Activated T-cell treated with anti-CD3 and anti-CD28 coated beads, Interleukin-2, amount 50 U/mL, for 4 hours (primary cell): ENCODE measurements around the gene POLR2H. TPM values are rescaled to one million over a fixed set of nuclear protein-coding genes. Genes with fewer than 3 reads are reported as not detected.

Experiments used
- ATAC-seq, 2 donors: fragments of 200-7000 bp; cut with Tn5 transposase; one replicate each; pipeline ENCODE4 v1.10.0; 2021
- DNase-seq: peaks from one replicate; pipeline ENCODE4 v3.0.0-alpha.2; 2020
- H3K27me3 Mint-ChIP-seq: one replicate; pipeline ENCODE4 v1.8.0; 2021; ENCODE audit warnings: low read depth, mixed read lengths
- H3K36me3 Mint-ChIP-seq: one replicate; pipeline ENCODE4 v1.8.0; 2022; ENCODE audit warnings: mixed read lengths; ENCODE audit not compliant: insufficient read depth
- H3K4me1 Mint-ChIP-seq: one replicate; pipeline ENCODE4 v1.8.0; 2021; ENCODE audit warnings: low read depth, mixed read lengths
- H3K4me3 Mint-ChIP-seq: one replicate; pipeline ENCODE4 v1.8.0; 2021; ENCODE audit warnings: mild to moderate bottlenecking, moderate library complexity, mixed read lengths
- H3K9me3 Mint-ChIP-seq: one replicate; pipeline ENCODE4 v1.8.0; 2021; ENCODE audit warnings: mixed read lengths
- total RNA-seq, 3 donors: library from RNA; stranded (reverse); gene quantifications; one replicate each; pipeline ENCODE4 v1.2.1, GENCODE V29; 2021

POLR2H gene
- 100 to 1,000 TPM; 146 to 170 (median 165) TPM for total RNA-seq

DNA sequence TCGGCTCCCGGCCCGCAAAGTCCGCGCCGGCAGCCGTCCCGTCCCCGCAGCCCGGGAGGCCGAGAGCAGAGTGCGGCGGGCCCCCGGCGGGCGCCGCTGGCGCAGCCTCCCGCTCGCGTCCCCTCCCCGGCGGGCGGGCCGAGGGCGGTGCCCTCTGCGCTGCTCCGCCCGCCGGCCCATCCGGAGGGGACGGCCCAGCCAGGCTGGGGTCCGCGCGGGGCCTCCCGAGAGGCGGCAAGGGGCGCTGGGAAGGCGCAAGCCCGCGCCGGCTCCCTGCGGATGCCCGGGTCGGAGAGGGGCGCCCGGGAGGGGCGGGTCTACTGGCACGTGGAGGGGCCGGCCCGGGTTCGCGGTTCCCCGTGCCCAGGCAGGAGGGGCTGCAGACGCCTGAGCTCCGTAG, at the start of gene POLR2H, which contains the start of gene CLCN2:
TSS of gene POLR2H (plus strand) at position 179 of the 400 bp plus-strand sequence. CDS start 1,783 bp downstream, outside the sequence.
TSS of gene CLCN2 (minus strand) at position 74 of the 400 bp plus-strand sequence. CDS start 126 bp downstream, outside the sequence.
- ATAC-seq (peak; percentile 58 to 61), DNase-seq (no peak)
- Mint-ChIP-seq H3K36me3 (peaks cover 12% of the 10 kb centered on the region), H3K27me3 (no peaks in the 10 kb centered on the region), H3K4me3 (peak within 1 kb of the TSS; percentile 99), H3K9me3 (no peaks in the 10 kb centered on the region), H3K4me1 (peaks cover 16% of the 10 kb centered on the region)

GRCh38 chr3:184314363-184314699, 47.2 kb upstream of the POLR2H start, which contains the start of gene EIF4G1:
Gene EIF4G1, plus strand, starts transcription at chr3:184314606. Its CDS starts 1,191 bp downstream, at chr3:184315797.
- ATAC-seq: peak; percentile 83 to 86
- Mint-ChIP-seq H3K4me1 (peaks cover 28% of the 10 kb centered on the region), H3K36me3 (peaks cover 26% of the 10 kb centered on the region), H3K9me3 (no peaks in the 10 kb centered on the region), H3K27me3 (no peaks in the 10 kb centered on the region), H3K4me3 (peak within 1 kb of the TSS; percentile 87)
- DNase-seq: peak; percentile 91

DNA sequence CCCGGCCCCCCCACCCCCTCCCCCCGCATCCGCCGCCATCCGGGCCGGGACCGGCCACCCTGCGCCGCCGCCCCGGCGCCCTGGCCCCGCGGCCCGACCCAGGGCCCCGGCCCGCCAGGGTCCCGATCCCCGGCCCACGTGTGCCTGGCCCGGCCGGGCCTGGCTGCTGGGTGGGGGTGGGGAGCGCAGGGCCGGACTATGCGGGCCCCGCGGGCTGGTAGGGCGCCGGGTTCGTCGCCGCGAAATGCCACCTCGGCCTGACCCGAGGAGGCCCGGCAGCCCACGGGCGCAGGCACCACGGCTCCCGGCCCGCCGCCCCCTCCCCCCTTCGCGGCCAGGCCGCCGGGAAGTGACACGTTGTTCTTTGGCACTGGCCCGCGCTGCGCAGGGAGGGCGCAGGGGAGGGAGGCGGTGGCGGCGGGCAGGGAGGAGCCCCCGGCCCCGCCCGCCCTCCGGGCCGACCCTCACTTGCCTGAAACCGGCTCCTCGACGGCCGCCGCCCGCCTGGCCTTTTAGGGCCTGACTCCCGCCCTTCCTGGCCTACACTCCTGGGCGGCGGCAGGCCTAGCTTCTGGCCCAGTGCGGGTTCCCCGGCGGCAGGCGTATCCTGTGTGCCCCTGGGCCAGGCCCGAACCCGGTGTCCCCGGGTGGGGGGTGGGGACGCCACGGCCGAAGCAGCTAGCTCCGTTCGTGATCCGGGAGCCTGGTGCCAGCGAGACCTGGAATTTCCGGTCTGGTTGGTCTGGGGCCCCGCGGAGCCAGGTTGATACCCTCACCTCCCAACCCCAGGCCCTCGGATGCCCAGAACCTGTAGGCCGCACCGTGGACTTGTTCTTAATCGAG, 46.6 kb upstream of the POLR2H start:
- H3K4me3 Mint-ChIP-seq: peak overlapping the region; percentile 87
- H3K36me3 Mint-ChIP-seq: peaks cover 27% of the 10 kb centered on the region
- H3K9me3 Mint-ChIP-seq: no peaks in the 10 kb centered on the region
- DNase-seq (peak; percentile 61), ATAC-seq (peak; percentile 66 to 67)
- H3K27me3 Mint-ChIP-seq: no peaks in the 10 kb centered on the region
- H3K4me1 Mint-ChIP-seq: peaks cover 32% of the 10 kb centered on the region

DNA sequence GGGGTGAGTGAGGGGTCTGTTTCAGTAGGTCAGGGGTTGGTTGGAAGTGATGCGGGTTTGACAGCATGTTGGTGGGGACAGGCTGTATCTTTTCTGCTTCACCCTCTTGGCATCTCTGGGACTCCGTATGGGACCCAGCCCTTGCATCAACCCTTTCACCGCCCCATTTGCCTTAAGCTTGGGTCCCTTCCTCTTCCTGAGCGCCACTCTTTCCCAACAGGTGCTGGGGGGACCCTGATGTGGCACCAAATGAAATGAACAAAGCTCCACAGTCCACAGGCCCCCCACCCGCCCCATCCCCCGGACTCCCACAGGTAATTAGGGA, 46.0 kb upstream of the POLR2H start:
- Mint-ChIP-seq H3K9me3 (no peaks in the 10 kb centered on the region), H3K4me1 (peaks cover 32% of the 10 kb centered on the region), H3K4me3 (peak overlapping the region; percentile 87), H3K27me3 (no peaks in the 10 kb centered on the region), H3K36me3 (peaks cover 27% of the 10 kb centered on the region)
- no peak for ATAC-seq
- DNase-seq: no peak

GRCh38 chr3:184315871-184316661, 45.4 kb upstream of the POLR2H start:
- no peak for ATAC-seq
- no peaks in the 10 kb centered on the region for H3K9me3 Mint-ChIP-seq
- H3K4me3 Mint-ChIP-seq: peak overlapping the region; percentile 87
- H3K27me3 Mint-ChIP-seq: no peaks in the 10 kb centered on the region
- DNase-seq: no peak
- H3K4me1 Mint-ChIP-seq: peaks cover 32% of the 10 kb centered on the region
- H3K36me3 Mint-ChIP-seq: peaks cover 32% of the 10 kb centered on the region

DNA sequence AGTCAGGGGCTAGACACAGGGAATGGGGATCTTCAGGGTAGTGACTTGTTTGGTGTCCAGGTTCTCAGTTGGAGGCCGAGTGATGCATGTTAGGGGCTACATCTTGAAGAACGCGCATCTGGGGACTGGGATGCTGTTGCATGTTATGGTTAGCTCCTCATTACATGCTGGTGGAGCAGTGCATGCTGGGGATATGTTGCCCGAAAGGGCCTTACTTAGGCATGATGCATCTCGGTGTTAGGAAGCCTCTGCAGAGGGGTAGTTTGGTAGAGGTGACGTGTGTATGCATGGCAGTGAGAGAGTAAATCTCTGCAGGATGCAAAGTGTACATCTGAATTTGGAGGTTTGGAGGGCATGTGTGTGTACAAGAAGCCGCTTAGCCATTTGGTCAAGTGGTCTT, 44.7 kb upstream of the POLR2H start:
- DNase-seq: no peak
- no peaks in the 10 kb centered on the region for H3K9me3 Mint-ChIP-seq
- H3K36me3 Mint-ChIP-seq: peaks cover 39% of the 10 kb centered on the region
- no peaks in the 10 kb centered on the region for H3K27me3 Mint-ChIP-seq
- ATAC-seq: no peak
- H3K4me1 Mint-ChIP-seq: peaks cover 32% of the 10 kb centered on the region
- peak overlapping the region; percentile 87 for H3K4me3 Mint-ChIP-seq

DNA sequence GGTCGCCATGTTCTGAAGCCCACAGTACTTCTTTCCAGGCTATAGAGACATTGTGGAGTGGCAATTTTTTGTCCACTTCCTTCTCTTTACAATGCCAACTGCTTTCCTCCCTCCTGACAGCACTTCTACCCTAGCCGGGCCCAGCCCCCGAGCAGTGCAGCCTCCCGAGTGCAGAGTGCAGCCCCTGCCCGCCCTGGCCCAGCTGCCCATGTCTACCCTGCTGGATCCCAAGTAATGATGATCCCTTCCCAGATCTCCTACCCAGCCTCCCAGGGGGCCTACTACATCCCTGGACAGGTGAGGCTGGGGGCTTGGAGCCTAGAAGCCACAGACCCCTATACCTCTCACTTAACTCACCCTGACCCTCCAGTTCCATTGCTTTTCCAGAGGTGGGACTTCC, 44.3 kb upstream of the POLR2H start:
- no peaks in the 10 kb centered on the region for H3K9me3 Mint-ChIP-seq
- H3K27me3 Mint-ChIP-seq: no peaks in the 10 kb centered on the region
- DNase-seq (no peak), ATAC-seq (no peak)
- peaks cover 39% of the 10 kb centered on the region for H3K36me3 Mint-ChIP-seq
- peak overlapping the region; percentile 87 for H3K4me3 Mint-ChIP-seq
- H3K4me1 Mint-ChIP-seq: peaks cover 32% of the 10 kb centered on the region

GRCh38 chr3:184320104-184320445, 41.4 kb upstream of the POLR2H start:
- H3K27me3 Mint-ChIP-seq: no peaks in the 10 kb centered on the region
- no peaks in the 10 kb centered on the region for H3K9me3 Mint-ChIP-seq
- ATAC-seq: peak; percentile 57 to 60
- H3K36me3 Mint-ChIP-seq: peaks cover 58% of the 10 kb centered on the region
- peaks cover 36% of the 10 kb centered on the region for H3K4me1 Mint-ChIP-seq
- no peak overlapping the region for H3K4me3 Mint-ChIP-seq
- DNase-seq: peak; percentile 52

- ATAC-seq: no peak
- H3K4me3 Mint-ChIP-seq: no peak overlapping the region
- H3K27me3 Mint-ChIP-seq: no peaks in the 10 kb centered on the region
- H3K9me3 Mint-ChIP-seq: no peaks in the 10 kb centered on the region
- H3K36me3 Mint-ChIP-seq: peaks cover 65% of the 10 kb centered on the region
- no peak for DNase-seq
- H3K4me1 Mint-ChIP-seq: peaks cover 40% of the 10 kb centered on the region
These were observed 39.8 kb upstream of the POLR2H start for GRCh38 chr3:184321666-184322065.

- no peaks in the 10 kb centered on the region for H3K9me3 Mint-ChIP-seq
- H3K4me1 Mint-ChIP-seq: peaks cover 27% of the 10 kb centered on the region
- H3K27me3 Mint-ChIP-seq: no peaks in the 10 kb centered on the region
- ATAC-seq (no peak), DNase-seq (no peak)
- peaks cover 66% of the 10 kb centered on the region for H3K36me3 Mint-ChIP-seq
- H3K4me3 Mint-ChIP-seq: no peak overlapping the region
These were observed 38.6 kb upstream of the POLR2H start for GRCh38 chr3:184322731-184323487.

DNA sequence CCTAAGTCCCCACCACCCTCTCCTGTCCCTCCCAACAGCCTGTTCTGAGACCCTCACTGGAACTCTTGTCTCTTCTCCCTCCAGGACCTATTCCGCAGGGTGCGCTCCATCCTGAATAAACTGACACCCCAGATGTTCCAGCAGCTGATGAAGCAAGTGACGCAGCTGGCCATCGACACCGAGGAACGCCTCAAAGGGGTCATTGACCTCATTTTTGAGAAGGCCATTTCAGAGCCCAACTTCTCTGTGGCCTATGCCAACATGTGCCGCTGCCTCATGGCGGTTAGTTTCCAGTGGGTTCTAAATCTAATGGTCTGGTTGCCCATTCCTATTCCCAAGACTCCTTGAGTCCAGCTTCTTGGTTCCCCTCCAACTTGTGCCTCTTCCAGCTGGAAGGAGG, 37.8 kb upstream of the POLR2H start:
- Mint-ChIP-seq H3K4me1 (peaks cover 24% of the 10 kb centered on the region), H3K36me3 (peaks cover 71% of the 10 kb centered on the region), H3K27me3 (no peaks in the 10 kb centered on the region), H3K9me3 (no peaks in the 10 kb centered on the region), H3K4me3 (no peak overlapping the region)
- no peak for ATAC-seq
- no peak for DNase-seq

DNA sequence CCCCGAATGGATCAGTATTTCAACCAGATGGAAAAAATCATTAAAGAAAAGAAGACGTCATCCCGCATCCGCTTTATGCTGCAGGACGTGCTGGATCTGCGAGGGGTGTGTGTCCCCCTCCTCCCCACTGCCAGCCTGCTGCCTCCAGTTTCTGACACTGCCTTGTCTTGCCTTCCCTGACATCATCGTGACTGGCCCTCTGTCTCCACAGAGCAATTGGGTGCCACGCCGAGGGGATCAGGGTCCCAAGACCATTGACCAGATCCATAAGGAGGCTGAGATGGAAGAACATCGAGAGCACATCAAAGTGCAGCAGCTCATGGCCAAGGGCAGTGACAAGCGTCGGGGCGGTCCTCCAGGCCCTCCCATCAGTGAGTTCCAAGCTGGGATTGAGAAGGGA, 36.2 kb upstream of the POLR2H start:
- peaks cover 15% of the 10 kb centered on the region for H3K4me1 Mint-ChIP-seq
- DNase-seq: no peak
- peaks cover 79% of the 10 kb centered on the region for H3K36me3 Mint-ChIP-seq
- H3K4me3 Mint-ChIP-seq: no peak overlapping the region
- no peak for ATAC-seq
- H3K9me3 Mint-ChIP-seq: no peaks in the 10 kb centered on the region
- H3K27me3 Mint-ChIP-seq: no peaks in the 10 kb centered on the region

DNA sequence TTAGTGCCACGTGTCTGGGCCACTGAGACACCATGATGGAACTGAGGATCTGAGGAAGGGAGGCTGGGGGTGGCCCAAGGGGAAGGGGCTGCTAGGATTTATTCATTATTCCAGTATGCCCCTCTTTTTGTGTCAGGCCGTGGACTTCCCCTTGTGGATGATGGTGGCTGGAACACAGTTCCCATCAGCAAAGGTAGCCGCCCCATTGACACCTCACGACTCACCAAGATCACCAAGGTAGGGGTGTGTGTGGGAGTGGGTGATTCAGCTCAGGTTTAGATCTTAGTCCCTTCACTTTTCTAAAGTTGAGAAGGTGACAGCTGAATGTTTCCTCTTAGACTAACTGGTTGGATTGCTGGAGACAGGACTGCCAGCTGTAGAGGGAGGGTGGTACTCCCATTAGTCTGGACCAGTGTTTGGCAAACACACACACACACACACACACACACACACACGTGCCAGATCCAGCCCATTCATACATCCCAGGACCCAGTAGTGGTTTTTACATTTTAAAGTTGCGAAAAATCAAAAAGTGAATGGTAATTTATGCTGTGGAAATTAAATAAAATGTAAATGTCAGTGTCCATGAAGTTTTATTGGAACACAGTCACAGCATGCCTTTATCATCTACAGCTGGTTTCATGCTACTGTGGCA, 35.7 kb upstream of the POLR2H start:
- Mint-ChIP-seq H3K4me3 (no peak overlapping the region), H3K27me3 (no peaks in the 10 kb centered on the region), H3K9me3 (no peaks in the 10 kb centered on the region), H3K4me1 (peaks cover 15% of the 10 kb centered on the region), H3K36me3 (peaks cover 79% of the 10 kb centered on the region)
- ATAC-seq (peak; percentile 82 to 91), DNase-seq (peak; percentile 39)

GRCh38 chr3:184327171-184327570, 34.3 kb upstream of the POLR2H start:
- DNase-seq: no peak
- Mint-ChIP-seq H3K9me3 (no peaks in the 10 kb centered on the region), H3K4me3 (no peak overlapping the region), H3K27me3 (no peaks in the 10 kb centered on the region), H3K36me3 (peaks cover 79% of the 10 kb centered on the region), H3K4me1 (peaks cover 15% of the 10 kb centered on the region)
- no peak for ATAC-seq
